ENCODE data around the gene TMEM35B.

Gene TMEM35B

GRCh38 chr1:34984793-34985608 lies at the start of gene TMEM35B:
TMEM35B (minus strand) TSS chr1:34985347; CDS start chr1:34985305, 42 bp downstream.
- peak within 1 kb of the TSS; percentile 88 for H3K27ac ChIP-seq
- peaks cover 24% of the 10 kb centered on the region for H3K36me3 ChIP-seq
- TF ChIP-seq, protein P1, sequence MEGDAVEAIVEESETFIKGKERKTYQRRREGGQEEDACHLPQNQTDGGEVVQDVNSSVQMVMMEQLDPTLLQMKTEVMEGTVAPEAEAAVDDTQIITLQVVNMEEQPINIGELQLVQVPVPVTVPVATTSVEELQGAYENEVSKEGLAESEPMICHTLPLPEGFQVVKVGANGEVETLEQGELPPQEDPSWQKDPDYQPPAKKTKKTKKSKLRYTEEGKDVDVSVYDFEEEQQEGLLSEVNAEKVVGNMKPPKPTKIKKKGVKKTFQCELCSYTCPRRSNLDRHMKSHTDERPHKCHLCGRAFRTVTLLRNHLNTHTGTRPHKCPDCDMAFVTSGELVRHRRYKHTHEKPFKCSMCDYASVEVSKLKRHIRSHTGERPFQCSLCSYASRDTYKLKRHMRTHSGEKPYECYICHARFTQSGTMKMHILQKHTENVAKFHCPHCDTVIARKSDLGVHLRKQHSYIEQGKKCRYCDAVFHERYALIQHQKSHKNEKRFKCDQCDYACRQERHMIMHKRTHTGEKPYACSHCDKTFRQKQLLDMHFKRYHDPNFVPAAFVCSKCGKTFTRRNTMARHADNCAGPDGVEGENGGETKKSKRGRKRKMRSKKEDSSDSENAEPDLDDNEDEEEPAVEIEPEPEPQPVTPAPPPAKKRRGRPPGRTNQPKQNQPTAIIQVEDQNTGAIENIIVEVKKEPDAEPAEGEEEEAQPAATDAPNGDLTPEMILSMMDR (IDR thresholded peaks at IDR 0.05): no peak
- no peaks in the 10 kb centered on the region for H3K27me3 ChIP-seq
- no peaks in the 10 kb centered on the region for H3K9me3 ChIP-seq
- H3K4me3 ChIP-seq (ENCODE audit: low read depth in 1 of 2, low read length in 1 of 2): peak within 1 kb of the TSS; percentile 71 to 75
- H3K4me1 ChIP-seq (ENCODE audit: control insufficient read depth in 1 of 2, insufficient read depth in 1 of 2, low read depth in 1 of 2, low read length in 1 of 2): peaks cover 18 to 33% of the 10 kb centered on the region in 2 experiments

DNA sequence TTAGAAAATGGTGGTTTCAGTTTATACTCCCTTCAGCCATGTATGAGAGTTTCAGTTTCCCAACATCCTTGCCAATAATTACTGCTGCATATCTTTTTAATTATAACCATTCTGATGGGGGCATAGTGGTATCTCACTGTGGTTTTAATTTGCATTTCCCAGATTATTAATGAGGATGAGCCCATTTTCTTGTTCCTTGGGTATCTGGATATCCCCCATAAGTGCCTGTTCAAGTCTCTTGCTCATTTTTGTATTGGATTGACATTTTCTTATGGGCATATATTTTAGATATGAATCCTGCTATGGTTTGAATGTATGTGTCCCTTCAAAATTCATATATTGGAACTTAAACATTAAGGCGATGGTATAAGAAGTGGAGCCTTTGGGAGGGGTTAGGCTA lies 48.2 kb upstream of the TMEM35B start:
- TF ChIP-seq, protein P1 (IDR thresholded peaks at IDR 0.05): no peak
- Histone ChIP-seq H3K9me3 (no peaks in the 10 kb centered on the region), H3K4me3 (ENCODE audit: low read depth in 1 of 2, low read length in 1 of 2) (no peak overlapping the region), H3K27me3 (peaks cover 13% of the 10 kb centered on the region), H3K27ac (no peak overlapping the region), H3K36me3 (no peaks in the 10 kb centered on the region), H3K4me1 (ENCODE audit: control insufficient read depth in 1 of 2, insufficient read depth in 1 of 2, low read depth in 1 of 2, low read length in 1 of 2) (peaks cover 20 to 26% of the 10 kb centered on the region in 2 experiments)

DNA sequence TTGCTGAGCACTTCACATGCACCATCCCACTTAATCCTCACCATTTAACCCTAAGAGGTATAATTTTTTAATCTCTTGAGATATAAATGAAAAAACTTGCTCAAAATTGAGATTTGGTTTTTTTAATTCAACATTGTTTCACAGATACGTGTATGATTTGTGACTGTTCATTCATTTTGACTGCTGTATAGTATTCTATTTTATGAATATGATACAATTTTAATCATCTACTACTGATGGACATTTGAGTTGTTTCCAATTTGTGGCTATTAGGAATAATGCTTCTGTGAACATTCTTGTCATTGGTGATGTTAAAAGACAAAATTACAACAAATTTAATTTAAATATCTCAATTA lies 47.2 kb upstream of the TMEM35B start:
- TF ChIP-seq, protein P1 (IDR thresholded peaks at IDR 0.05): no peak
- Histone ChIP-seq H3K36me3 (no peaks in the 10 kb centered on the region), H3K27me3 (peaks cover 13% of the 10 kb centered on the region), H3K4me3 (ENCODE audit: low read depth in 1 of 2, low read length in 1 of 2) (peak overlapping the region; percentile 85 to 99), H3K27ac (no peak overlapping the region), H3K9me3 (no peaks in the 10 kb centered on the region), H3K4me1 (ENCODE audit: control insufficient read depth in 1 of 2, insufficient read depth in 1 of 2, low read depth in 1 of 2, low read length in 1 of 2) (peaks cover 20 to 26% of the 10 kb centered on the region in 2 experiments)

GRCh38 chr1:35030756-35031446 lies 45.8 kb upstream of the TMEM35B start:
- Histone ChIP-seq H3K36me3 (peaks cover 9% of the 10 kb centered on the region), H3K27ac (peak overlapping the region; percentile 89), H3K27me3 (peaks cover 13% of the 10 kb centered on the region), H3K9me3 (no peaks in the 10 kb centered on the region), H3K4me3 (ENCODE audit: low read depth in 1 of 2, low read length in 1 of 2) (peak overlapping the region; percentile 85 to 99), H3K4me1 (ENCODE audit: control insufficient read depth in 1 of 2, insufficient read depth in 1 of 2, low read depth in 1 of 2, low read length in 1 of 2) (peaks cover 20 to 26% of the 10 kb centered on the region in 2 experiments)
- TF ChIP-seq, protein P1 (IDR thresholded peaks at IDR 0.05): no peak

GRCh38 chr1:35030338-35030737 lies 45.2 kb upstream of the TMEM35B start:
- Histone ChIP-seq H3K27ac (peak overlapping the region; percentile 89), H3K4me1 (ENCODE audit: control insufficient read depth in 1 of 2, insufficient read depth in 1 of 2, low read depth in 1 of 2, low read length in 1 of 2) (peaks cover 20 to 26% of the 10 kb centered on the region in 2 experiments), H3K4me3 (ENCODE audit: low read depth in 1 of 2, low read length in 1 of 2) (peak overlapping the region; percentile 85 to 99), H3K27me3 (peaks cover 7% of the 10 kb centered on the region), H3K9me3 (no peaks in the 10 kb centered on the region), H3K36me3 (peaks cover 9% of the 10 kb centered on the region)
- TF ChIP-seq, protein P1 (IDR thresholded peaks at IDR 0.05): no peak
